DMS114 treated with DMSO at 0.1 percent for 48 hours (cell line): ENCODE results near the gene ASH1L.
A peak's percentile ranks its signal among the peaks of the same experiment; 100 is the strongest.
"Not testable (repeated sequence)": the region's sequence is repeated elsewhere in the genome, so short reads cannot be mapped to it uniquely, and the experiment has no call there.

Source experiments
- DNase-seq: peaks from one replicate; lab custom pipeline; 2025; ENCODE audit not compliant: unreplicated experiment; lab: John Stamatoyannopoulos, UW

ASH1L gene

GRCh38 chr1:155309423-155310021 lies 253.1 kb downstream of the ASH1L start:
- no peak for DNase-seq

GRCh38 chr1:155308493-155309422 lies 253.8 kb downstream of the ASH1L start, which contains the start of gene FDPS:
Gene FDPS (plus strand): TSS chr1:155308866. CDS start chr1:155309790, 924 bp downstream.
- peak; percentile 100 for DNase-seq

GRCh38 chr1:155307247-155307740 lies 255.3 kb downstream of the ASH1L start:
- DNase-seq: peak; percentile 64

GRCh38 chr1:155305881-155306391 lies 256.7 kb downstream of the ASH1L start:
- DNase-seq: no peak

- no peak for DNase-seq
Observed at GRCh38 chr1:155304558-155305063, 258.0 kb downstream of the ASH1L start.

- no peak for DNase-seq
Observed at GRCh38 chr1:155301342-155301841, 261.2 kb downstream of the ASH1L start, which contains the start of gene PKLR. Gene PKLR (minus strand): TSS chr1:155301438. CDS start chr1:155301395, 43 bp downstream.

- DNase-seq: no peak
Observed at GRCh38 chr1:155300553-155301329, 261.9 kb downstream of the ASH1L start.

- no peak for DNase-seq
Observed at GRCh38 chr1:155300024-155300423, 262.6 kb downstream of the ASH1L start.

GRCh38 chr1:155297384-155297783 lies 265.2 kb downstream of the ASH1L start:
- DNase-seq: no peak

GRCh38 chr1:155296661-155297060 lies 265.9 kb downstream of the ASH1L start:
- DNase-seq: no peak

GRCh38 chr1:155295942-155296267 lies 266.7 kb downstream of the ASH1L start:
- no peak for DNase-seq

GRCh38 chr1:155295183-155295941 lies 267.2 kb downstream of the ASH1L start:
- DNase-seq: no peak

GRCh38 chr1:155294520-155295182 lies 268.0 kb downstream of the ASH1L start:
- DNase-seq: no peak

GRCh38 chr1:155293086-155293749 lies 269.4 kb downstream of the ASH1L start:
- DNase-seq: no peak

- not testable (repeated sequence) for DNase-seq
Observed at GRCh38 chr1:155291006-155291405, 271.6 kb downstream of the ASH1L start.

GRCh38 chr1:155287987-155288543 lies 274.5 kb downstream of the ASH1L start:
- DNase-seq: no peak

GRCh38 chr1:155286544-155286943 lies 276.1 kb downstream of the ASH1L start:
- no peak for DNase-seq

GRCh38 chr1:155285631-155286044 lies 277.0 kb downstream of the ASH1L start:
- no peak for DNase-seq
